ENCODE results near the gene PDE10A.

PDE10A gene

DNA sequence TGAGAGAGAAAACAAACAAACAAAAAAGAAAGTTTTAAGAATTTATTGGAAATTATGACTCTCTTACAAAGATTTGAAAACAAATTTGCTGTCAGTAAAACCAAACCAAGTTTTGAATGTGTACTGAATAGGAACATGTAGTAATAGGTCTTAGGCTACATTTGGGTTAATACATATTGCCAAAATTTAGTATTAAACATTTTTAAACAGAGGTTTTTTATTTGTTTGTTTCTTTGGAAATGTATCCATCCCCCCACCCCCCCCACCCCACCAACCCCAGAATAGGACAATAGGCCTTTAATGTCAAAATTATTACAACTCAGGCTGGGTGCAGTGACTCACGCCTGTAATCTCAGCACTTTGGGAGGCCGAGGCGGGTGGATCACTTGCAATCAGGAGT lies 356.1 kb downstream of the PDE10A start:
- H3K27me3 ChIP-seq (ENCODE audit: insufficient read depth, poor library complexity, severe bottlenecking) = no peaks in the 10 kb centered on the region
- H3K27ac ChIP-seq (ENCODE audit: poor library complexity, severe bottlenecking) = no peak overlapping the region
- no peak overlapping the region for H3K4me3 ChIP-seq (ENCODE audit: severe bottlenecking)
- H3K9me3 ChIP-seq (ENCODE audit: severe bottlenecking) = no peaks in the 10 kb centered on the region
- no peaks in the 10 kb centered on the region for H3K4me1 ChIP-seq (ENCODE audit: insufficient read depth, poor library complexity, severe bottlenecking)
- ATAC-seq (ENCODE audit: low read depth) = no peak
- no peak for DNase-seq (ENCODE audit: low spot score)
- H3K36me3 ChIP-seq (ENCODE audit: low read depth) = no peaks in the 10 kb centered on the region
- TF ChIP-seq, protein P1, sequence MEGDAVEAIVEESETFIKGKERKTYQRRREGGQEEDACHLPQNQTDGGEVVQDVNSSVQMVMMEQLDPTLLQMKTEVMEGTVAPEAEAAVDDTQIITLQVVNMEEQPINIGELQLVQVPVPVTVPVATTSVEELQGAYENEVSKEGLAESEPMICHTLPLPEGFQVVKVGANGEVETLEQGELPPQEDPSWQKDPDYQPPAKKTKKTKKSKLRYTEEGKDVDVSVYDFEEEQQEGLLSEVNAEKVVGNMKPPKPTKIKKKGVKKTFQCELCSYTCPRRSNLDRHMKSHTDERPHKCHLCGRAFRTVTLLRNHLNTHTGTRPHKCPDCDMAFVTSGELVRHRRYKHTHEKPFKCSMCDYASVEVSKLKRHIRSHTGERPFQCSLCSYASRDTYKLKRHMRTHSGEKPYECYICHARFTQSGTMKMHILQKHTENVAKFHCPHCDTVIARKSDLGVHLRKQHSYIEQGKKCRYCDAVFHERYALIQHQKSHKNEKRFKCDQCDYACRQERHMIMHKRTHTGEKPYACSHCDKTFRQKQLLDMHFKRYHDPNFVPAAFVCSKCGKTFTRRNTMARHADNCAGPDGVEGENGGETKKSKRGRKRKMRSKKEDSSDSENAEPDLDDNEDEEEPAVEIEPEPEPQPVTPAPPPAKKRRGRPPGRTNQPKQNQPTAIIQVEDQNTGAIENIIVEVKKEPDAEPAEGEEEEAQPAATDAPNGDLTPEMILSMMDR (IDR thresholded peaks at IDR 0.05; ENCODE audit: poor library complexity, severe bottlenecking) = no peak

DNA sequence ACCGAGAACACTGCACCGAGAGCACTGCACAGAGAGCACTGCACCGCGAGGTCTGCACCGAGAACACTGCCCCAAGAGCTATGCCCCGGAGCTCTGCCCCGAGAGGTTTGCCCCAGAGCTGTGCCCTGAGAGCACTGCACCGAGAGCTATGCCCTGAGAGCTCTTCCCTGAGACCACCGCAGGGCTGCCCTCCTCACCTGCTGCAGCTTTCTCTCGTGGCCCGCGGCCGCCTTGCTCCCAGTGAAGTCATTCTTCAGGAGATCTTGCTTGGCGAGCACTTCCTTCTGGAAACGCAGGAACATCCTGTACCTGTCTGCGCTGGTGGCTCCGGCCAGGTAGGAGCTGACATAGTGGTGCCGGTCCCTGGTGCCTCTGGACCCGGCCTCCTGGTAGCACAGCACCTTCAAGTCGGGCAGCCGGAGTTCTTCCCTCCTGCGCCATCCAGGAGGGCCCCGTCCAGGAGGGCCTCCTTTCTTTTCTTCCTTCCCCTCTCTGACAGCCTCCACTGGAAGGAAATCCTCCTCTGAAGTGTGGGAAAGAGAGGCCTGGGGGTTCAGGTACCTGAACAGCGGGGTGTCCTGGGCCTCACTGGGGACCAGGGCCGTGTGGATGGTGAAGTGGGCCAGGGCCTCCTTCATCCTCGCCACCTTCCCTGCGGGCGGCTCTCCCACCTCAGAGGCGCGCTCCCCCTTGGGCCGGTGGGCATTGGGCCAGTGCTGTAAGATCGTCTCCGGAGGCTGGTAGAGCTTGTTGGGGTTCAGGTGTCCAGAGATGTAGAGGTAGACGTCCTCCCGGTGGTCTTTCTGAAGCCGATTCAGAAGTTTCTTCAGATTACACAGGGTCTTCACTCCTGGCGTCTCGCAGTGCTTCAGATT lies 361.4 kb downstream of the PDE10A start:
- H3K36me3 ChIP-seq (ENCODE audit: low read depth) = no peaks in the 10 kb centered on the region
- DNase-seq (ENCODE audit: low spot score) = no peak
- ATAC-seq (ENCODE audit: low read depth) = no peak
- H3K27me3 ChIP-seq (ENCODE audit: insufficient read depth, poor library complexity, severe bottlenecking) = no peaks in the 10 kb centered on the region
- no peaks in the 10 kb centered on the region for H3K4me1 ChIP-seq (ENCODE audit: insufficient read depth, poor library complexity, severe bottlenecking)
- H3K9me3 ChIP-seq (ENCODE audit: severe bottlenecking) = no peaks in the 10 kb centered on the region
- H3K27ac ChIP-seq (ENCODE audit: poor library complexity, severe bottlenecking) = no peak overlapping the region
- H3K4me3 ChIP-seq (ENCODE audit: severe bottlenecking) = no peak overlapping the region
- TF ChIP-seq, protein P1 (IDR thresholded peaks at IDR 0.05; ENCODE audit: poor library complexity, severe bottlenecking) = no peak

DNA sequence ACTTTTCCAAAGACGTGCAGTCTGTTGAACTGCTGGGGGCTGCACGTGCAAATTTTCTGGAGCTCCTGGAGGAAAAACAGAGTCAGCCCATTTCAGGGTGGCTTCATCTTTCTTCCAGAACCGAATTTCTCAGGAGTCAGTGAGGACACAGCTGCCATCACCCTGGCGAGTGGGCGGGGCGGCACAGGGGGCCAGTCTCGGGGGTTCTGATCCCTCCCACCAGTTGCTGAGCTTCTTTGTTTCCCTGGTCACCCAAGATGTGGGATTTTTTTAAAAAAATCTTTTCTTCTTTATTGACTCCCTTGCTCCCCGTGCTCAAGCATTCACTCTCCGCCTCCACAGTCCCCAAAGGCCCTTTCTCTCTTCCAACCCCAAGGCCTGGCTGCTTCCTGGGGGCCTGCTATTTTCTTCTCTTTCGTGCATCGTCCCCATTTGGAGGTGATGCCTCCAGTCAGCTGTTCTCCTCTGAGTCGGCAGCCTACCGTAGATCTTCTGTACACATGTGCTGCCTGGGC lies 362.6 kb downstream of the PDE10A start:
- TF ChIP-seq, protein P1 (IDR thresholded peaks at IDR 0.05; ENCODE audit: poor library complexity, severe bottlenecking) = no peak
- no peak for ATAC-seq (ENCODE audit: low read depth)
- DNase-seq (ENCODE audit: low spot score) = no peak
- Histone ChIP-seq H3K4me1 (ENCODE audit: insufficient read depth, poor library complexity, severe bottlenecking) (no peaks in the 10 kb centered on the region), H3K4me3 (ENCODE audit: severe bottlenecking) (no peak overlapping the region), H3K9me3 (ENCODE audit: severe bottlenecking) (no peaks in the 10 kb centered on the region), H3K27me3 (ENCODE audit: insufficient read depth, poor library complexity, severe bottlenecking) (no peaks in the 10 kb centered on the region), H3K36me3 (ENCODE audit: low read depth) (no peaks in the 10 kb centered on the region), H3K27ac (ENCODE audit: poor library complexity, severe bottlenecking) (no peak overlapping the region)

DNA sequence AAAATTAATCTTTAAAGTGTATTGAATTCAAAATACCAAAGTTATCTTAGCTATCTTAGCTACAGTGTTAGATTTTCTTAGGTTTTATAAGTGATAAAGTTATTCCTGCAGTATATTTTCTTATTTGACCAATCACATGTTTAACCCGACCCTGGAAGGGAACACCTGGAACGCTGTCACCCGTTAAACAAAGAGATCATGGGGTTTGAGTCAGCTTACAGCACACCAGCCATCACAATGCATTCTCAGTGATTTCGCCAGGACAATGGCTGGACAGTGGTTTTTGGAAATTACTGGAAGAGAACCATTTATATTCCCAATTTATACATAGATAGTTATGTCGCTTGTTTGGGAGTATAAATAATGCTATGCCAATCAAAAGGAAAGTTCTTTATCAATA lies 364.2 kb downstream of the PDE10A start:
- ATAC-seq (ENCODE audit: low read depth) (no peak), DNase-seq (ENCODE audit: low spot score) (no peak)
- Histone ChIP-seq H3K36me3 (ENCODE audit: low read depth) (no peaks in the 10 kb centered on the region), H3K27me3 (ENCODE audit: insufficient read depth, poor library complexity, severe bottlenecking) (no peaks in the 10 kb centered on the region), H3K9me3 (ENCODE audit: severe bottlenecking) (no peaks in the 10 kb centered on the region), H3K4me1 (ENCODE audit: insufficient read depth, poor library complexity, severe bottlenecking) (no peaks in the 10 kb centered on the region), H3K4me3 (ENCODE audit: severe bottlenecking) (no peak overlapping the region), H3K27ac (ENCODE audit: poor library complexity, severe bottlenecking) (no peak overlapping the region)
- TF ChIP-seq, protein P1 (IDR thresholded peaks at IDR 0.05; ENCODE audit: poor library complexity, severe bottlenecking) = no peak

DNA sequence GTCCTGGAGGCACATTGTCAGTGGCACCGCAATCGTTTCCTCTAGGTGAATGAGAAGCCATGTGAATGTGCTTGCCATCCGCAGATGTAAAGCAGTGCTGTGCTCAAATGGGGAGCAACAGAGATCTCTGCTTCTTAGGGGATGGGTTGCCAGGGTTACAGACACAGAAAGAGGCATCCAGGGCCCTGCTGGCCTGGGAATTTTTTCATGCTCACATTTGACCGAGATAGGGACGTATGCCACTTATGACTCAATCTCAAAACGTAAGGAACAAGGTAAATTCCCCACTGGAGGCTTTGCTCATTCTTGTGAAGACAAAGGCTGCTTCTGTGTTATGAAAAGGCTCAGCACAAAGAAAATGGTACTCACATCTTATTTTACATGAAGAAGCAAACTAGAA lies 364.6 kb downstream of the PDE10A start:
- ATAC-seq (ENCODE audit: low read depth) (no peak), DNase-seq (ENCODE audit: low spot score) (no peak)
- TF ChIP-seq, protein P1 (IDR thresholded peaks at IDR 0.05; ENCODE audit: poor library complexity, severe bottlenecking) = no peak
- H3K27me3 ChIP-seq (ENCODE audit: insufficient read depth, poor library complexity, severe bottlenecking) = no peaks in the 10 kb centered on the region
- H3K36me3 ChIP-seq (ENCODE audit: low read depth) = no peaks in the 10 kb centered on the region
- H3K4me3 ChIP-seq (ENCODE audit: severe bottlenecking) = no peak overlapping the region
- no peaks in the 10 kb centered on the region for H3K9me3 ChIP-seq (ENCODE audit: severe bottlenecking)
- no peaks in the 10 kb centered on the region for H3K4me1 ChIP-seq (ENCODE audit: insufficient read depth, poor library complexity, severe bottlenecking)
- no peak overlapping the region for H3K27ac ChIP-seq (ENCODE audit: poor library complexity, severe bottlenecking)
